B cell (primary cell): ENCODE measurements around the gene TCEAL4. TPM values are rescaled to one million over a fixed set of nuclear protein-coding genes. Genes with fewer than 3 reads are reported as not detected.
A peak's percentile ranks its signal among the peaks of the same experiment; 100 is the strongest.

Experiments used
- ATAC-seq: fragments of 200-7000 bp; cut with Tn5 transposase; one replicate; pipeline ENCODE4 v1.10.0; 2021; ENCODE audit warnings: low read depth, mild to moderate bottlenecking, moderate number of reproducible peaks, moderate library complexity
- CTCF ChIA-PET: fragments of 350-600 bp; sonication (Branson Sonifier 250); formaldehyde crosslinking; loops from one replicate; lab custom pipeline; 2021; ENCODE audit warnings: antibody characterized with exemption, inconsistent platforms; lab: Charles Lee
- POLR2A ChIA-PET: fragments of 350-600 bp; sonication (Branson Sonifier 250); formaldehyde crosslinking; loops from one replicate; lab custom pipeline; 2021; ENCODE audit warnings: antibody characterized with exemption; lab: Charles Lee
- DNase-seq: peaks from one replicate; pipeline ENCODE4 v3.0.0; 2013
- H2AFZ ChIP-seq: 2 replicates; pipeline ENCODE4 v1.6.1; 2012; ENCODE audit warnings: mild to moderate bottlenecking, low read depth, low read length; ENCODE audit not compliant: insufficient read depth, poor library complexity, severe bottlenecking
- H3K27ac ChIP-seq, 2 donors: 1 replicate in 1 of 2; 2 replicates in 1 of 2; pipeline ENCODE4 v1.5.1; 2012 to 2013; ENCODE audit warnings: low read length in 2 of 2, mild to moderate bottlenecking in 2 of 2, moderate library complexity in 1 of 2
- H3K27me3 ChIP-seq, 4 experiments: fragments of 200-600 bp in 1 of 4; sonication (generic) in 1 of 4; replicated peaks in 1 of 4; 1 replicate in 2 of 4; 2 replicates in 2 of 4; pipeline versions ENCODE4 v1.6.1 to v1.7.0; 2013 to 2016; ENCODE audit warnings: low read length in 3 of 4, mild to moderate bottlenecking in 2 of 4, mixed read lengths in 1 of 4, moderate library complexity in 1 of 4; ENCODE audit not compliant: insufficient read depth in 4 of 4, control insufficient read depth in 3 of 4; ENCODE audit errors: control extremely low read depth in 1 of 4
- H3K36me3 ChIP-seq, 2 experiments: replicated peaks in 1 of 2; 1 replicate in 1 of 2; 2 replicates in 1 of 2; pipeline versions ENCODE4 v1.6.1 to v1.7.1; 2013; ENCODE audit warnings: low read length in 1 of 2; ENCODE audit not compliant: insufficient read depth in 2 of 2, control insufficient read depth in 1 of 2; ENCODE audit errors: control extremely low read depth in 1 of 2, extremely low read depth in 1 of 2
- H3K4me1 ChIP-seq, 2 donors: fragments of 200-600 bp in 1 of 2; sonication (generic) in 1 of 2; 1 replicate in 1 of 2; 2 replicates in 1 of 2; pipeline versions ENCODE4 v1.5.1 to v1.6.1; 2013 to 2017; ENCODE audit warnings: low read length in 2 of 2; ENCODE audit not compliant: control insufficient read depth in 2 of 2, insufficient read depth in 2 of 2
- H3K4me2 ChIP-seq: replicated peaks from 2 replicates; pipeline ENCODE3; 2012; ENCODE audit warnings: mild to moderate bottlenecking, low read depth, low read length; ENCODE audit not compliant: poor library complexity, severe bottlenecking
- H3K4me3 ChIP-seq, 5 experiments: fragments of 200-600 bp in 1 of 5; sonication (generic) in 1 of 5; 1 replicate in 3 of 5; 2 replicates in 2 of 5; pipeline versions ENCODE4 v1.5.1 to v1.7.0; 2011 to 2016; ENCODE audit warnings: low read length in 4 of 5, mild to moderate bottlenecking in 4 of 5, low read depth in 2 of 5, control low read depth in 1 of 5, moderate library complexity in 1 of 5; ENCODE audit not compliant: insufficient read depth in 1 of 5; ENCODE audit errors: control extremely low read depth in 1 of 5, extremely low read depth in 1 of 5
- H3K79me2 ChIP-seq: fragments of 200-600 bp; sonication (generic); one replicate; pipeline ENCODE4 v1.6.0; 2016; ENCODE audit warnings: low read length; ENCODE audit not compliant: control insufficient read depth, insufficient read depth
- H3K9ac ChIP-seq: fragments of 200-600 bp; sonication (generic); 2 replicates; pipeline ENCODE4 v1.6.1; 2017; ENCODE audit warnings: mild to moderate bottlenecking, low read length, moderate library complexity
- H3K9me3 ChIP-seq, 3 donors: one replicate each; pipeline versions ENCODE4 v1.6.1 to v1.7.1; 2013; ENCODE audit warnings: low read length in 2 of 3; ENCODE audit not compliant: control insufficient read depth in 2 of 3, insufficient read depth in 1 of 3; ENCODE audit errors: control extremely low read depth in 1 of 3
- H4K20me1 ChIP-seq: 2 replicates; pipeline ENCODE4 v1.6.0; 2012; ENCODE audit warnings: mild to moderate bottlenecking, low read length; ENCODE audit not compliant: insufficient read depth, control insufficient read depth, poor library complexity, severe bottlenecking
- H3K27ac Mint-ChIP-seq: one replicate; pipeline ENCODE4 v1.8.0; 2021; ENCODE audit warnings: mixed read lengths
- H3K27me3 Mint-ChIP-seq: one replicate; pipeline ENCODE4 v1.8.0; 2021; ENCODE audit warnings: mixed read lengths
- H3K4me1 Mint-ChIP-seq: one replicate; pipeline ENCODE4 v1.8.0; 2021; ENCODE audit warnings: mixed read lengths
- H3K4me3 Mint-ChIP-seq: one replicate; pipeline ENCODE4 v1.8.0; 2021; ENCODE audit warnings: mixed read lengths
- H3K9me3 Mint-ChIP-seq: one replicate; pipeline ENCODE4 v1.8.0; 2022; ENCODE audit warnings: mixed read lengths; ENCODE audit not compliant: insufficient read depth
- EZH2 ChIP-seq: IDR thresholded peaks from 2 replicates; pipeline ENCODE4 v1.6.1; 2012; ENCODE audit warnings: borderline replicate concordance, low read depth, mild to moderate bottlenecking, moderate library complexity, low read length; ENCODE audit not compliant: insufficient read depth, poor library complexity, severe bottlenecking
- WGBS: methylation state at CpG from one replicate; pipeline ENCODE4 v1.1.5; 2013; ENCODE audit warnings: missing lambda C conversion rate; ENCODE audit not compliant: insufficient coverage; 5-methylcytosine and 5-hydroxymethylcytosine counted together
- intact Hi-C: fragments of 100-400 bp; cut with micrococcal nuclease; formaldehyde crosslinking; loops from one replicate; pipeline ENCODE4 v1.10.0; 2022
- polyA plus RNA-seq: library from polyadenylated mRNA; depleted of rRNA; stranded (reverse); fragments of >200 nt; gene quantifications from 2 replicates; pipeline ENCODE4 v1.2.3, GENCODE V29; 2012
- total RNA-seq, 2 donors: library from RNA; stranded (reverse); fragments of 120-200 nt in 1 of 2; gene quantifications; 1 replicate in 1 of 2; 2 replicates in 1 of 2; pipeline versions ENCODE4 v1.2.3 to v1.2.4, GENCODE V29; 2013 to 2022
- TF ChIP-seq, protein P1 (sequence below): fragments of 200-600 bp; IDR thresholded peaks from one replicate; pipeline ENCODE4 v1.8.0; 2022; ENCODE audit warnings: antibody characterized with exemption, mild to moderate bottlenecking

TCEAL4 gene
- total and polyA plus RNA-seq, 2 donors (not counting 1 experiment from before 2014, with no cell fraction given), result 3.0 to 23.1 TPM

GRCh38 chrX:103554687-103555424 is 30.5 kb upstream of the TCEAL4 start:
- Histone ChIP-seq H2AFZ (peak overlapping the region; percentile 89), H3K27me3 (no peaks in the 10 kb centered on the region), H3K9ac (peak overlapping the region; percentile 74), H3K27ac (peak overlapping the region in 1 of 2 donors; percentile 55), H3K4me3 (peak overlapping the region; percentile 32 to 68 (median 55)), H3K36me3 (no peaks in the 10 kb centered on the region), H3K9me3 (no peaks in the 10 kb centered on the region), H3K4me2 (peak overlapping the region; percentile 77), H3K79me2 (no peaks in the 10 kb centered on the region), H3K4me1 (peaks cover 5 to 10% of the 10 kb centered on the region in 2 donors), H4K20me1 (no peaks in the 10 kb centered on the region)
- H3K27ac Mint-ChIP-seq, result peak overlapping the region; percentile 86
- intact Hi-C loops, result loop anchor here (10.0 kb wide), 1 partner anchor 130 kb away; the partner anchor contains the start of gene MORF4L2
- no peaks in the 10 kb centered on the region for H3K27me3 Mint-ChIP-seq
- ChIA-PET CTCF (no interaction called here), POLR2A (no interaction called here)
- DNase-seq (peak; percentile 81), ATAC-seq (peak; percentile 62)
- peak overlapping the region; percentile 91 for H3K4me3 Mint-ChIP-seq
- no peaks in the 10 kb centered on the region for H3K9me3 Mint-ChIP-seq
- H3K4me1 Mint-ChIP-seq, result peaks cover 10% of the 10 kb centered on the region
- TF ChIP-seq, protein P1, sequence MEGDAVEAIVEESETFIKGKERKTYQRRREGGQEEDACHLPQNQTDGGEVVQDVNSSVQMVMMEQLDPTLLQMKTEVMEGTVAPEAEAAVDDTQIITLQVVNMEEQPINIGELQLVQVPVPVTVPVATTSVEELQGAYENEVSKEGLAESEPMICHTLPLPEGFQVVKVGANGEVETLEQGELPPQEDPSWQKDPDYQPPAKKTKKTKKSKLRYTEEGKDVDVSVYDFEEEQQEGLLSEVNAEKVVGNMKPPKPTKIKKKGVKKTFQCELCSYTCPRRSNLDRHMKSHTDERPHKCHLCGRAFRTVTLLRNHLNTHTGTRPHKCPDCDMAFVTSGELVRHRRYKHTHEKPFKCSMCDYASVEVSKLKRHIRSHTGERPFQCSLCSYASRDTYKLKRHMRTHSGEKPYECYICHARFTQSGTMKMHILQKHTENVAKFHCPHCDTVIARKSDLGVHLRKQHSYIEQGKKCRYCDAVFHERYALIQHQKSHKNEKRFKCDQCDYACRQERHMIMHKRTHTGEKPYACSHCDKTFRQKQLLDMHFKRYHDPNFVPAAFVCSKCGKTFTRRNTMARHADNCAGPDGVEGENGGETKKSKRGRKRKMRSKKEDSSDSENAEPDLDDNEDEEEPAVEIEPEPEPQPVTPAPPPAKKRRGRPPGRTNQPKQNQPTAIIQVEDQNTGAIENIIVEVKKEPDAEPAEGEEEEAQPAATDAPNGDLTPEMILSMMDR, result no peak
- no peak for TF ChIP-seq EZH2
- 2% methylated on average over 9 of the region's 19 CpGs for WGBS

DNA sequence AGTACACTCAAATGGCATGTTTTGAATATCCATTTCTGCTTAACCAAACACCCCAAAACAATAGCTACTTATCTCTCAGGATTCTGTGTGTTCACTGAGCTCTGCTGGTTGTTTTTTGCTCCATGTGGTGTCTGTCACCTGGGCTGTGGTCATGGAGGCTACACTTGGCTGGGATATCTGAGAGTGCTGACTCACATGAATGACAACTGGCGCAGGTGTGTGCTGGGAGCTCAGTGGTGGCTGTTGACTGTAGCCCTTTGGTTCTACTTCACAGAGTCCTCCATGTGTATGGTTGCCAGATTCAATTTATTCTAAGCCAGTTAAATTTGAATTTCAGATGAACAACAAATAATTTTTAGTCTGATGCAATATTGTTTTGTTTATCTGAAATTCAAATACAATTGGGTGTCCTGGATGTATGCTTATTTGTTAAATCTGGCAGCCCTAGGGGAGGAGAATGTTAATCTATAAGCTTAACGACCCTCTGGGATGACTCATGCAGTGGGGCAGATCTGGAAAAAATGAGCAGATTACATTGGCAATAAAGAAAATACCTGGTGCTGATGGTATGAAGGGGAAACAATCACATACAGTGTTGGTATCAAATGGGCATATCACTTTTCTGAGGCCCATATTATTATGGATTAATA is 28.2 kb upstream of the TCEAL4 start:
- Mint-ChIP-seq H3K27ac (no peak overlapping the region), H3K4me3 (no peak overlapping the region), H3K27me3 (no peaks in the 10 kb centered on the region), H3K4me1 (peaks cover 10% of the 10 kb centered on the region), H3K9me3 (no peaks in the 10 kb centered on the region)
- H3K36me3 ChIP-seq, result no peaks in the 10 kb centered on the region
- TF ChIP-seq EZH2, result no peak
- TF ChIP-seq, protein P1, result no peak
- peaks cover 5 to 10% of the 10 kb centered on the region in 2 donors for H3K4me1 ChIP-seq
- H3K79me2 ChIP-seq, result no peaks in the 10 kb centered on the region
- H3K9me3 ChIP-seq, result no peaks in the 10 kb centered on the region
- intact Hi-C loops, result loop anchor here (10.0 kb wide), 1 partner anchor 128 kb away; the partner anchor contains the start of gene MORF4L2
- no CpG with 5 or more reads among the region's 2 CpGs for whole genome bisulfite sequencing
- DNase-seq, result no peak
- H3K27me3 ChIP-seq, result no peaks in the 10 kb centered on the region
- H2AFZ ChIP-seq, result no peak overlapping the region
- CTCF ChIA-PET, result no interaction called here
- no peak overlapping the region for H3K4me2 ChIP-seq
- no peak overlapping the region for H3K27ac ChIP-seq
- no peaks in the 10 kb centered on the region for H4K20me1 ChIP-seq
- no peak overlapping the region for H3K4me3 ChIP-seq
- POLR2A ChIA-PET, result no interaction called here
- no peak for ATAC-seq
- no peak overlapping the region for H3K9ac ChIP-seq
